CD14-positive monocyte (primary cell): ENCODE data around the gene RFX3. TPM values are rescaled to one million over a fixed set of nuclear protein-coding genes. Genes with fewer than 3 reads are reported as not detected.

ENCODE experiments used
- DNase-seq, 3 donors: peaks; one replicate each; pipeline ENCODE4 v3.0.0-alpha.2; 2011 to 2022
- H2AFZ ChIP-seq: 2 replicates; pipeline ENCODE4 v1.6.0; 2012; ENCODE audit warnings: mild to moderate bottlenecking, low read depth, low read length, inconsistent platforms; ENCODE audit not compliant: insufficient read depth, poor library complexity, severe bottlenecking
- H3K27ac ChIP-seq, 2 donors: 1 replicate in 1 of 2; 2 replicates in 1 of 2; pipeline ENCODE4 v1.5.1; 2012 to 2013; ENCODE audit warnings: low read length in 2 of 2, control low read depth in 1 of 2, inconsistent platforms in 1 of 2, low read depth in 1 of 2, mild to moderate bottlenecking in 1 of 2
- H3K27me3 ChIP-seq, 2 donors: one replicate each; pipeline versions ENCODE4 v1.6.0 to v1.6.1; 2011 to 2013; ENCODE audit warnings: low read length in 2 of 2; ENCODE audit not compliant: control insufficient read depth in 2 of 2, insufficient read depth in 2 of 2
- H3K36me3 ChIP-seq, 2 donors: replicated peaks in 1 of 2; 1 replicate in 1 of 2; 2 replicates in 1 of 2; pipeline versions ENCODE4 v1.5.1 to v1.6.1; 2012 to 2013; ENCODE audit warnings: low read length in 2 of 2, control low read depth in 1 of 2, inconsistent platforms in 1 of 2, mild to moderate bottlenecking in 1 of 2; ENCODE audit not compliant: insufficient read depth in 2 of 2, control insufficient read depth in 1 of 2
- H3K4me1 ChIP-seq, 2 donors: 1 replicate in 1 of 2; 2 replicates in 1 of 2; pipeline versions ENCODE4 v1.5.1 to v1.6.1; 2012 to 2013; ENCODE audit warnings: low read length in 2 of 2, control low read depth in 1 of 2, inconsistent platforms in 1 of 2, mild to moderate bottlenecking in 1 of 2, moderate library complexity in 1 of 2; ENCODE audit not compliant: insufficient read depth in 2 of 2, control insufficient read depth in 1 of 2
- H3K4me2 ChIP-seq: replicated peaks from 2 replicates; pipeline ENCODE3; 2012; ENCODE audit warnings: low read length, moderate library complexity, mild to moderate bottlenecking; ENCODE audit not compliant: poor library complexity, severe bottlenecking; ENCODE audit errors: extremely low read depth
- H3K4me3 ChIP-seq, 3 experiments: fragments of 200-600 bp in 1 of 3; sonication (generic) in 1 of 3; replicated peaks in 1 of 3; 1 replicate in 2 of 3; 2 replicates in 1 of 3; pipeline ENCODE4 v1.5.1; 2011 to 2013; ENCODE audit warnings: low read length in 3 of 3, mild to moderate bottlenecking in 3 of 3, control low read depth in 2 of 3, low read depth in 2 of 3, inconsistent platforms in 1 of 3, moderate library complexity in 1 of 3
- H3K79me2 ChIP-seq: 2 replicates; pipeline ENCODE4 v1.6.0; 2012; ENCODE audit warnings: mild to moderate bottlenecking, control low read depth, inconsistent platforms, low read length, moderate library complexity; ENCODE audit not compliant: insufficient read depth
- H3K9ac ChIP-seq: 2 replicates; pipeline ENCODE4 v1.6.0; 2017; ENCODE audit warnings: low read length, mild to moderate bottlenecking; ENCODE audit not compliant: insufficient read depth, poor library complexity, severe bottlenecking
- H3K9me3 ChIP-seq, 2 donors: replicated peaks in 1 of 2; 1 replicate in 1 of 2; 2 replicates in 1 of 2; pipeline versions ENCODE4 v1.5.1 to v1.6.1; 2012 to 2013; ENCODE audit warnings: low read length in 2 of 2, control low read depth in 1 of 2; ENCODE audit not compliant: control insufficient read depth in 1 of 2, insufficient read depth in 1 of 2
- H4K20me1 ChIP-seq: 2 replicates; pipeline ENCODE4 v1.6.0; 2012; ENCODE audit warnings: mild to moderate bottlenecking, low read length, control low read depth, moderate library complexity; ENCODE audit not compliant: insufficient read depth
- H3K27ac Mint-ChIP-seq, 7 donors: one replicate each; pipeline ENCODE4 v1.8.0; 2020; ENCODE audit warnings: mild to moderate bottlenecking in 7 of 7, mixed read lengths in 7 of 7, moderate library complexity in 6 of 7, inconsistent platforms in 2 of 7
- H3K27me3 Mint-ChIP-seq, 3 donors: one replicate each; pipeline ENCODE4 v1.8.0; 2021 to 2022; ENCODE audit warnings: low read depth in 3 of 3, mild to moderate bottlenecking in 3 of 3, mixed read lengths in 3 of 3, moderate library complexity in 3 of 3, inconsistent platforms in 1 of 3
- H3K36me3 Mint-ChIP-seq, 2 donors: one replicate each; pipeline ENCODE4 v1.8.0; 2020; ENCODE audit warnings: mixed read lengths in 2 of 2, inconsistent platforms in 1 of 2, mild to moderate bottlenecking in 1 of 2
- H3K4me1 Mint-ChIP-seq: one replicate; pipeline ENCODE4 v1.8.0; 2020; ENCODE audit warnings: mild to moderate bottlenecking, mixed read lengths
- H3K4me3 Mint-ChIP-seq, 2 donors: one replicate each; pipeline ENCODE4 v1.8.0; 2020; ENCODE audit warnings: mild to moderate bottlenecking in 2 of 2, mixed read lengths in 2 of 2, moderate library complexity in 1 of 2
- H3K9me3 Mint-ChIP-seq, 7 donors: one replicate each; pipeline ENCODE4 v1.8.0; 2020 to 2022; ENCODE audit warnings: mixed read lengths in 7 of 7, mild to moderate bottlenecking in 6 of 7, moderate library complexity in 6 of 7, inconsistent platforms in 2 of 7
- intact Hi-C, 2 donors: fragments of 100-400 bp; cut with micrococcal nuclease; formaldehyde crosslinking; loops; one replicate each; pipeline versions ENCODE4 v1.15.0 to v1.15.1; 2023
- polyA plus RNA-seq, 3 donors: library from polyadenylated mRNA; depleted of rRNA in 1 of 3; unstranded in 2 of 3; stranded (reverse) in 1 of 3; fragments of 300-500 nt in 2 of 3; fragments of >200 nt in 1 of 3; fragmentation: Illumina TruSeq in 2 of 3; gene quantifications; 1 replicate in 2 of 3; 2 replicates in 1 of 3; pipeline ENCODE4 v1.2.3, GENCODE V29; 2012 to 2021
- TF ChIP-seq, protein P1 (sequence below): fragments of 200-600 bp; IDR thresholded peaks from one replicate; pipeline ENCODE4 v1.8.0; 2022; ENCODE audit warnings: antibody characterized with exemption, mild to moderate bottlenecking

RFX3 gene
- polyA plus RNA-seq, 3 donors = 1.7 to 5.2 (median 3.2) TPM

GRCh38 chr9:3415906-3416305 is 109.9 kb downstream of the RFX3 start:
- Histone ChIP-seq H3K4me3 (no peak overlapping the region), H3K9me3 (no peaks in the 10 kb centered on the region), H2AFZ (no peak overlapping the region), H4K20me1 (no peaks in the 10 kb centered on the region), H3K27me3 (no peaks in the 10 kb centered on the region), H3K79me2 (no peaks in the 10 kb centered on the region), H3K36me3 (no peaks in the 10 kb centered on the region), H3K27ac (no peak overlapping the region), H3K4me1 (no peaks in the 10 kb centered on the region), H3K9ac (no peak overlapping the region), H3K4me2 (no peak overlapping the region)
- no peaks in the 10 kb centered on the region for H3K27me3 Mint-ChIP-seq
- TF ChIP-seq, protein P1, sequence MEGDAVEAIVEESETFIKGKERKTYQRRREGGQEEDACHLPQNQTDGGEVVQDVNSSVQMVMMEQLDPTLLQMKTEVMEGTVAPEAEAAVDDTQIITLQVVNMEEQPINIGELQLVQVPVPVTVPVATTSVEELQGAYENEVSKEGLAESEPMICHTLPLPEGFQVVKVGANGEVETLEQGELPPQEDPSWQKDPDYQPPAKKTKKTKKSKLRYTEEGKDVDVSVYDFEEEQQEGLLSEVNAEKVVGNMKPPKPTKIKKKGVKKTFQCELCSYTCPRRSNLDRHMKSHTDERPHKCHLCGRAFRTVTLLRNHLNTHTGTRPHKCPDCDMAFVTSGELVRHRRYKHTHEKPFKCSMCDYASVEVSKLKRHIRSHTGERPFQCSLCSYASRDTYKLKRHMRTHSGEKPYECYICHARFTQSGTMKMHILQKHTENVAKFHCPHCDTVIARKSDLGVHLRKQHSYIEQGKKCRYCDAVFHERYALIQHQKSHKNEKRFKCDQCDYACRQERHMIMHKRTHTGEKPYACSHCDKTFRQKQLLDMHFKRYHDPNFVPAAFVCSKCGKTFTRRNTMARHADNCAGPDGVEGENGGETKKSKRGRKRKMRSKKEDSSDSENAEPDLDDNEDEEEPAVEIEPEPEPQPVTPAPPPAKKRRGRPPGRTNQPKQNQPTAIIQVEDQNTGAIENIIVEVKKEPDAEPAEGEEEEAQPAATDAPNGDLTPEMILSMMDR = no peak
- no peak for DNase-seq
- no peak overlapping the region for H3K27ac Mint-ChIP-seq
- intact Hi-C loops = no loop called here
- H3K4me1 Mint-ChIP-seq = peaks cover 2% of the 10 kb centered on the region
- no peaks in the 10 kb centered on the region for H3K36me3 Mint-ChIP-seq
- H3K4me3 Mint-ChIP-seq = no peak overlapping the region
- H3K9me3 Mint-ChIP-seq = no peaks in the 10 kb centered on the region

DNA sequence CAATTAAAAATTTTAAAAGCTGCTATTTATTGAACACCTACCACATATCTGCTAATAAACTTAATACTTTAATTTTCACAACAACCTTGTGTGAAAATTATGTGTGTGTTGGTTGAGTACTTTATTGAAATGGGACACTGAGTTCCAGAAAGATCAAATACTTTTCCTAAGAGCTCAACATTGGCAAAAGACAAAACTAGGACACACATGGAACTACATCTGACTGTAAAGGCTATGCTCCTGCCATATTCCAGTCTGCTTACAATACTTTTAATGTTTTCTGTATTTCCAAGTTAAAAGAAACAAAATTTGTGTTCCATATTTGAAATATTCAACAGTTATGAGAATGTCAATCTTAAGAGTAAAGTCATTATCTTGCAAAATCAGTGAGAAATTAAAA is 111.8 kb downstream of the RFX3 start:
- Histone ChIP-seq H3K4me1 (no peaks in the 10 kb centered on the region), H3K79me2 (no peaks in the 10 kb centered on the region), H3K9me3 (no peaks in the 10 kb centered on the region), H3K27me3 (no peaks in the 10 kb centered on the region), H3K27ac (no peak overlapping the region), H3K36me3 (no peaks in the 10 kb centered on the region), H3K4me3 (no peak overlapping the region), H3K9ac (no peak overlapping the region), H4K20me1 (no peaks in the 10 kb centered on the region), H2AFZ (no peak overlapping the region), H3K4me2 (no peak overlapping the region)
- Mint-ChIP-seq H3K27me3 (no peaks in the 10 kb centered on the region), H3K27ac (no peak overlapping the region), H3K4me1 (peaks cover 2% of the 10 kb centered on the region), H3K4me3 (no peak overlapping the region), H3K36me3 (no peaks in the 10 kb centered on the region), H3K9me3 (no peaks in the 10 kb centered on the region)
- TF ChIP-seq, protein P1 = no peak
- intact Hi-C loops = no loop called here
- DNase-seq = no peak
